Globus pallidus (tissue), 1 donor: ENCODE data around the gene RASGEF1C.

Source experiments
- DNase-seq: peaks from one replicate; pipeline ENCODE4 v3.0.0-alpha.2; 2015; ENCODE audit warnings: low spot score

Gene RASGEF1C

DNA sequence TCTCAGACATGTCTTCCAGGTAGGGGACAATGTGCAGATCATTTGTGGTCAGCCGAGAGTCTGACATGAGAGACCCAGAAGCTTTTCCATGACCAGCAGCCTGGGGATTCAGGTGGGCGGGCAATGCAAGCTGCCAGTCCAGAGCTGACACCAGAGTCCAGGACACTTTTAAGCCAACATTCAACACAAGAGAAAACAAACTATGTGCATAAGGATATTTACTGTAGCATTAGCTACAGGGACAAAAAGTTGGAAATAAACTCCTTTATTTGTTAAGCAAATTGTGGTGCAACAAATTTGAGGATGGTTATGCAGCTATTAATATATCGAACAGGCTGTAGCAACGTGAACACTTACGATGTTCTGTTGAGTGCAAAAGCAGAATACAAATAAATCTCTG, 127.5 kb downstream of the RASGEF1C start:
- DNase-seq: no peak

DNA sequence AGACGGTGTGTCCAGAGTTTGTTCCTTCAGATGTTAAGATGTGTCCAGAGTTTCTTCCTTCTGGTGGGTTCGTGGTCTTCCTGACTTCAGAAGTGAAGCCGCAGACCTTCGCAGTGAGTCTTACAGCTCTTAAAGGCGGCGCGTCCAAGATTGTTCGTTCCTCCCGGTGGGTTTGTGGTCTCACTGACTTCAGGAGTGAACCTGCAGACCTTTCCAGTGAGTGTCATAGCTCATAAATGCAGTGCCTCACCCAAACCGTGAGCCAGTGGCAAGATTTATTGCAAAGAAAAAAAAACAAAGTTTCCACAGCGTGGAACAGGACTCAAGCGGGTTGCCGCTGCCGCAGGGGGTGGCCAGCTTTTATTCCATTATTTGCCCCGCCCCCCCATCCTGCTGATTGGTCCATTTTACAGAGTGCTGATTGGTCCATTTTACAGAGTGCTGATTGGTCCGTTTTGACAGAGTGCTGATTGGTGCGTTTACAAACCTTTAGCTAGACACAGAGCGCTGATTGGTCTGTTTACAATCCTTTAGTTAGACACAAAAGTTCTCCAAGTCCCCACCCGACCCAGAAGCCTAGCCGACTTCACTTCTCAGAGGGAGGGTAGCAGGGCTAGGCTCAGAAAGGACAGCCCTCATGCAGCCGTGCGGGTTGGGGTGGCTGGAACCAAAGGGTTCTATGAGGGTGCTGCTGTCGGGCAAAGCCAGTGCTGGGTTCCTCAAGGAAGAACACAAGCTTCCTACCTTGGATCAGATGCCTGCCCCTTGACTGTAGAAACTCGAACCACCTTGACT, 128.3 kb downstream of the RASGEF1C start:
- DNase-seq: no peak

DNA sequence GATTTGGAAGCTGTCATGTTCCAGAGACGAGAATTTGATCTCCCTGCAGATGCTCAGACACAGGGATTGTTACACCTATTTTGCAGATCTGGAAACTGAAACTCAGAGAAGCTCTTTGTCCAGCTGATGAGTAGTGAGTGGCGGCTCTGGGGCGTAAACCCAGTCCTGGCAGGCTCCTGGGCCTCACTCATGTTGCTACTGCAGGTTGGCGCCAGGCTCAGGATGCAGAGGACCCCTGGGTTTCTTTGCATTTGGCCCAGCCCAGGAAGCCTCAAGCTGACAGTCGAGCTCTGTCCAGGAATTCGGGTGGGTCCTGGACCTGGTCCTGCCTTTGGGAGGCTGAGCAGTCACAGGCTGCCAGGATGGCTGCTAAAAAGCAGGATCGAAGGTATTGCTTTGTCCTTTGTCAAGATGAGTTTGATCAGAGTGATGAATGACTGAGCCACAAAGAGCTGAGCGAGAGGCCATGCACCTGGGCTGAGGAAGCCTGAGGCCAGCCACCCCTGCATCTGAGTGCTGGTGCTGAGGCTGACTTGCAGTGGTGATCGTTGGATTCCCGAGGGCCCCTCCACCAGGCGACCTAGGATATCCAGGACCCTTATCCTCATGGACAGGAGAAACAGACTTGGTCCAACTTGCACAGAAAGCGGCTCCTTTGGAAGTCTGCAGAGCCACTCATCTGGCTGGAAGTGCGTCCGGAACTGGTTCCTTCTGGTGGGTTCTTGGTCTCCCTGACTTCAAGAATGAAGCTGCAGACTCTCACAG, 129.1 kb downstream of the RASGEF1C start:
- no peak for DNase-seq

DNA sequence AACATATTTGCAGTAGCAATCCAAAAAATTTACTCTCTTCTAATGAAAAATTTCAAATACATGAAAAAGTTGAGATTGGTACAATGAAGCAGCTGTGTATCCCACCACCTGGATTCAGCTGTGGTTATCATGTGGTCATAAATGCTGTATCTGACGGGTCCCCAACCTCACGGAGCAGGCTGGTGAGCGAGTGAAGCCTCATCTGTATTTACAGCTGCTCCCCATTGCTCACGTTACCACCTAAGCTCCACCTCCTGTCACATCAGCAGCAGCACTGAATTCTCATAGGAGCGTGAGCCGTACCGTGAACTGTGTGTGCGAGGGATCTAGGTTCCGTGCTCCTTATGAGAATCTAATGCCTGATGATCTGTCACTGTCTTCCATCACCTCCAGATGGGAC, 130.7 kb downstream of the RASGEF1C start:
- no peak for DNase-seq

DNA sequence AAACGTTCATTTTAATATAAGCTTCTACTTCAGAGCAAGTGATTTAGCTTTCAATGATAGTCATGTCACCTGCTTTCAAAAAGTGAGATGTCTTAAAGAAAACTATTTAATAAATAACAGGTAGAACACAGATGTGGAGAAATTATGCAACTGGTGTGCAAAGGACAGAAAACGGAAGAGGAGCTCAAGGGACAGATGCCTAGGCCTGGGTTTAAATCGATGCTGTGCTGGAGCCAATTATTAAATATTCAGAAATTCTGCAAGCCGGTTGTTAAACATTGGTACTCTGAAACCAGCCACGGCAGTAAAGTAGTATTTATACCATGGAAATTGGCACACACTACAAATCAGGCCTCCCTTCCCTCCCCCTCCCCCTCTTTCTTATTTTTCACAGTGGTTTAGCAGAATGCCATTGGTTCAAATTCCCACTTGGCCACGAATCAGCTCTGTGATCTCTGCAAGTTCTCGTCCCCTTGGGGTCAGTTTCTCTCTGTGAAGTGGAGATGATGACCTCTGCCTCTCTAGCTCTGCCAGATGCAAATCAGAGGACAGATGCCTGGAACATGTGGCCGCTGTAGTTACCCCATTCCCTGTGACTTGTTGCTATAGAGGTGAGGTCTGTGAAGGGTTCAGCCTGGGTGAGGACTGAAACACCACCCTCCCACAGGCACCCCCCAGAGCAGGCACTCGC, 131.3 kb downstream of the RASGEF1C start:
- no peak for DNase-seq

DNA sequence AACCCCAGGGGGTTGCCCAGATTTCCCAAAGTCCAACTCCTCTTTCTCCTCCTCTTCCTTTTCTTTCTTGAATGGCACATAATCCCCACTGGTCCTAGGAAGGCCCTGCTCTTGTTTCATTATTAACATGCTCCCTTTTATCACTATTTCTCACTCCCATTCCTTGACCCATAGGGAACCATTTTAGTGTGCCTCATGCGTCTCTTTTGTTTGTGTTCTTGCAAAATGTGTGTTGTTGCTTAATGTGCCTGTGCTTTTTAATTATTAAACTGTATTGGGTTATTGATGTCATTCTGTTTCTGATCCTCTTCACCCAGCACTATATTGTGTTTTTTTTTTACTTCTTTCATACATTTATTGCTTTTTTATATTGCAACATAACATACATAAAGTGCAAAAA, 133.3 kb downstream of the RASGEF1C start:
- DNase-seq: no peak

DNA sequence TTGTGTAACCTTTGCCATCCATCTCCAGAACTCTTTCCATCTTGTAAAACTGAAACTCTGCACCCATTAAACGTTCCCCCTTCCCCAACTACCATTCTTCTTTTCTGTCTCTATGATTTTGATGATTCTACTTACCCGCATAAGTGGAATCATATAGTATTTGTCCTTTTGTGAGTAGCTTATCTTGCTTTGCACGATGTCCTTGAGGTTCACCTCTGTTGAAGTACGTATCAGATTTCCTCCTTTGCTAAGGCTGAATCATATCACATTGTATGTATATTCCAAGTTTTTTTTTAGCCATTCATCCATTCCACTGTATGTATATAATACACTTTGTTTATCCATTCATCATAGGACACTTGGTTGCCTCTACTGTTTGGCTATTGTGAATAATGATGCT, 134.5 kb downstream of the RASGEF1C start:
- no peak for DNase-seq

DNA sequence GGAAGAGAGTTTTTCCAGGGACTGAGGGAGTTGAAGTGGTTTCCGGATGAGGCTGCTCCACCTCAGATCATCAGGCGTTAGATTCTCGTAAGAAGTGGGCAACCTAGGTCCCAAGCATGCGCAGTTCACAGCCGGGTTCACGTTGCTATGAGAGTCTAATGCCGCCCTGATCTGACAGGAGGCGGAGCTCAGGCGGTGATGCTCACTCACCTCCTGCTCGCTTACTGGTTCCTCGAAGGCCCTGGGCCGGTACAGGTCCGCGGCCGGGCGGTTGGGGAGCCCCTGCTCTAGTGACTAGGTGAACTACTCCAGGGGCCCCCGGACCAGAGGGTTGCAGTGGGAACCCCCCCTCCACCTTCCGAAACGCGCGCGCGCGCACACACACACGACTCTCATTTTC, 136.5 kb downstream of the RASGEF1C start:
- DNase-seq: no peak

DNA sequence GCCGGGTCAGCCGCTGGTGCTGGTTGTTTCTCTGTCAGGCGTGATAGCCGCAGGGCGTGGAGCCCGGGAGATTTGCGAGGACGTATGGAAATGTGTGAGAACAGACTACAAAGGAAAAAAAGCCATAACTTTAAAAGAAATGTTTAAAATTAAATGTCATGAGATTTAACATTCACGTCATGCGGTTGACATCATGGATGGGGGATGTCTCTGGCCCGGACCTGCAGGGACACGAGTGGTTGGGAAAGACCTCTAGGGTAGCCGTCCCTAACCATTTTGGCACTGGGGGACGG, 136.8 kb downstream of the RASGEF1C start:
- no peak for DNase-seq

DNA sequence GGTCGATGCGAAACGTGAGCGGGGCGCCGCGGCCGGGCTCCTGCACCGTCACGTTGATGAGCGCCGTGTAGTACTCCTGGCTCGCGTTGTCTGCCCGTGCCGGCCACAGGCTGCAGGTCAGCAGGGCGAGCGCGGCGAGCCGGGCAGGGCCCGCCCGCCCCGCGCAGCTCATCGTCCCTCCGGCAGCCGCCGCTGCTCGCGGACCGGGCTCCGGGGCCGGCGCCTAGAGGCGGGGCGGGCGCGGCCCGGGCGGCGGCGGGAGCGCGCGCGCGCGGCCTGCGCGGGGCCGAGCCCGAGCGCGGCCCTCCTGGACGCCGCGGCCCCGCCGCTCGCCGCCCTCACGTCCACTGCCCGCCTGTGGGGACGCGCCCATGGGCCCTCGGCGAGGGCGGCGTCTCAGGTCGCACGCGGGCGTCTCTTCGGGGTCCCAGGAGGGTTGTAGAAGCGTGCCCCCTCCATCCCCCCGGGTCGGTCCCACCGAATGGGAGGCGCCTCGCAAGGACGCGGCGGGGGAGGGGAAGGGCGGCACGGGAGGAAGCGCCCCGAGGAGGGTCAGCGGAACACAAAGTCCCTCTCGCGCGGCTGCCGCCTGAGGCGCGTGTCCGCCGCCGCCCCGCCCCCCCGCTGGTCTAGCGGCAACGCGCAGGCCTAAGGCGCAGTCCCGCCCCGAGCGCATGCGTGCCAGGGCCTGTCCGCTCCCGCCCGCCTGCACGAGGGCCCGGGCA, 137.3 kb downstream of the RASGEF1C start, which contains the start of gene RNF130:
RNF130 (minus strand) TSS at position 229 of the 725 bp plus-strand sequence; CDS start at position 172, 57 bp downstream.
- DNase-seq: peak; percentile 91

DNA sequence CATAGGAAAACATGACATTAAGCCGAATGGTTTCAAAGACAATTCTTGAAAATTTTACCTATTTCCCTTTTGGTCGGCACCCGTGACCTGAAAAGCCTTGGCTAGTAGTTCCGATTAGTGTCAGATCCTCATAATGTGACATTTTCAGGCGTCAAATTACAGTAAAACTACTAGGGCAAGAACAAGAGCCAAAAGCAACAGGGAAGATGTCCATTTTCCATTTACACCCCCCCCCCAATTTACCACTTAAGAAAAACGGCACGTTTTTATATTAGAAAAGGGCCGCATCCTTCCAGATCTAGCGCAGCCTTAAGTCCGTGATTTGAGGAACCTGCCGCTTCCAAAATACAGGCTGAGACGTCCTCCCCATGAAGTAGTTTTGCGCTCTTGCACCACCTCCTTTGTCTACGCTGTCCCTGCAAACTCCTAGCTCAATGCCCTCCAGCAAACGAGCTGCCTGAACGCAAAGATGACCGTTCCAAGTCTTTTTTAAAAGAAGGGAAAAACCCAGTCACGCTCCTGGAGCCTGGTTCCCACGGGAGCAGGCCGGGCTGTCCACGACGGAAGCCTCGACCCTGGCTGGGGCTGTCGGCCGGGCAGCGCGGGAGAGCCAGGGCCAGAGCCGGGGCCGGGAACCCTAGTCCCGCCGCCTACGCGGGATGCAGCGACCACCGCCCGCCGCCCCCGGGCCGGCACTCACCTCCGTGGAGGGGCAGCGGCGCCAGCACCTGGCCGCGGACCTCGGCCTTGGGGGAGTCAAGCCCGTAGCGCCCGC, 138.1 kb downstream of the RASGEF1C start:
- DNase-seq: peak; percentile 70

DNA sequence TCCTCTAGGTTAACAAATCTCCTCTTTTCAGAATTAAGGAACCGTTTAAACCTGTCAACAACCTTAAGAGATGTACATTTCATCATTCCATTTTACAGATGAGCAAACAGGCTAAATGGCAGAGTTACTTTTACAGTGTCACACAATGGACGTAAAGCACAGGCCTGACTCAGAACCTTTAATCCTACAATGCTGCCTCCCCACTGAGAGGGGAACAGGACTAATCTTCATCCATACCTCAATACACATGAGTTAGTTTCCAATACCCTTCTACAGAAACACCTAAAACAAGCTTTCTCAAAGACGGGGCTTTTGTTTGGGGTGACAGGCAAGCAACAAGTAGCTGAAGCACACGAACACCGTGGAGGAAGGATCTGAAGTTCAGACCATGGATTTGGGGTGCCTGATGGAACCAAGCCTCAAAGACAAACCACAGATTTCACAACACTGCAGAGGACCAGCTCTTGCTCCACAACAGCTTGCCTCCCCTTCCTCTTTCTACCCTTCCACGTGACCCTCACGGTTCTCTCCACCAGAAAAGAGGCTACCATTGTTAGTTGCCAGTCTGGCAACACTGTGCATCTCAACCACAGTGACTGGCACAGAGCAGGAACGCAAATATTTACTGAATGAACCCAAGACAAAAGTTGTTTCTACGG, 139.3 kb downstream of the RASGEF1C start:
- peak; percentile 95 for DNase-seq

DNA sequence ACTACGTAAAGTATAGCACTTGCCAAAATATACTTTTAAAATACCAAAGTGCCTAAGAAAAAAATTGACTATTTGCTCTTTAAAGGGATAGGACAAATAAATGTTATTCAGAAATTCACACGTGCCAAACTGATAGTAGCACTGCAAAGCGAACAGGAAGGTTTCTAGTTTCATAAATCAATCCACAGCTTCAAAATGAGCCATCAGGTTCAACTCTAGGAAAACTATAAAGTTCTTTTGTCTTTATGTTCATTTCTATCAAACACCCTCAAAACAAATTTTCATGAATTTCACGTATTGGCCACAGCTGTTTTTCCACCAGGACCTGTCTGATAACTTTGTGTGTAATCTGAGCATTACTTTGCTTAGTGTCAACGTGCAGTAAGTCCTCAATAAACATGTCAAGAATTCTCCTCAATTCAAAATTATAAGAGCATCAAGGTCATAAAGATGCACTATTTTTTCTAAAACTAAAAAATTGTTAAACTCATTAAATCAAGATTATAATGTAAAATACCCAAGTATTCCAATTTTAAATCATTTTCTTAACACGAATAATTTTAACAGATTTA, 140.4 kb downstream of the RASGEF1C start:
- DNase-seq: peak; percentile 40

DNA sequence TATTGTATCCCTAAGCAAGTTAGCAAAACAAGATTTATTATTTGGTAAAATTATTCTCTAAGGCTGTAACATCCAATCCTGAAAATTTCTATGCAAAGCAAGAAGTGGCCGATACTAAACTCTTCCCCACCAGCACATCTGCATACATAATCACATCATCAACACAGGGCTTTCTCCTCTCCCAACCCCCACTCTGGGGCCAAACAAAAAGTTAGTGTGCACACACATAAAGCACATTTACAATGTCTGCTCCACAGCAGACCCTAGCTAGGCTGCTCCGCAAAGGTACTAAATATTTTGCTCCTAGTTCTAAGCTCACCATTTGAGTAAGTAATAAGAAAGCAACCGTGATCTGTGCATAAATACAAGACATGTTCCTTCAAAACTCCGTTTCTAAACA, 141.0 kb downstream of the RASGEF1C start:
- peak; percentile 91 for DNase-seq

DNA sequence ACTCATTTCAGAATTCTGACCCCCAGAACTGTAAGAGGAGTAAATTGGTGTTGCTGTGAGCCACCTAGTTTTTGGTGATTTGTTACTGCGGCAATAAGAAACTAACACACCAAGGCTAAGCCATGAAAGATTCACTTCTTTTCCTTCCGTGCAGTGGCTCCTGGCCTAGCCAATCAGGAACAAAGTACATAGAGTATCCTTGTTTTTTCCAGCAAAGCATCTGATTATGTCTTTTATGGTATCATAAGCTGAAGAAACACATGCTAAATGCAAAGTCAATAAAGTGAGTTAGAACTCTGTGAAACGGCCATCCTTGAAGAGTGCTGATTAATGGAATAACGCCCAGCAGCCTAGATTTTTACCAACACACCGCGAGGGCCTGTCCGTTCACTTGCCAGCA, 148.8 kb downstream of the RASGEF1C start:
- DNase-seq: no peak

DNA sequence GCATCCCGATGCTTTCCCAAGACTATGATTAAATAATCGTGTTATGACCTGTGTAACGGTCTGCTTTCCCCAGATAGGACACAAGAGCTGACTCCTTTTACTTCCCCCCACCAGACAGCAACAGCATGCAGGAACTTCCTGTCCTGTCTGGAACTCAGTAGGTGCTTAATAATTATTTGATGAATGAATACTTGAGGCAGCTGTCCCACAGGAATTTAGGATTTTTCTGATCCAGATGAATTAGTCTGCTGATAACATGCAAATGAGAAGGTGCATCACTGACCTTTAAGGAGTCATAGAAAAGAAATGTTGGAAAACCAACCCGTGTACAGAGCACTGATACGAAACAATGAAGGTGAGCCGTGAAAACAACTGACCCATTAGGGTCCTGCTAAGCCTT, 149.7 kb downstream of the RASGEF1C start:
- no peak for DNase-seq

DNA sequence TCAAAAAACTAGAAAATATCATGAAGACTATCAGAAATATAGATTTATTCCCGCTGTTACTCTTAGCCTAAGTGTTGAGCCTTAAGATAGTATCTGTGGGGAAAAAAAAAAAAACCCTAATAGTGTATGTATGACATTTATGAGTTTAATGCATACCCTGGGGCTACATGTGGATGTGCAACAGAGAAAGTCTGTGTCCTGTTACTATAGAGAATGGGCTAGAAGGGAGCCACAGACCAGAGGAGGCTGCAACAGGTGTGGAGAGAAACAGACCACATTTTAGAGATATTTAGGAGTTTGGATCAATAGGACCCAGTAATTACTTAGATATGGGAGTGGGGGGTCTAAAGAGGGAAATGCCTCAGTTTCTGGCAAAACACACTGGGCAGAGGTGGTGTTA, 152.9 kb downstream of the RASGEF1C start:
- DNase-seq: no peak

DNA sequence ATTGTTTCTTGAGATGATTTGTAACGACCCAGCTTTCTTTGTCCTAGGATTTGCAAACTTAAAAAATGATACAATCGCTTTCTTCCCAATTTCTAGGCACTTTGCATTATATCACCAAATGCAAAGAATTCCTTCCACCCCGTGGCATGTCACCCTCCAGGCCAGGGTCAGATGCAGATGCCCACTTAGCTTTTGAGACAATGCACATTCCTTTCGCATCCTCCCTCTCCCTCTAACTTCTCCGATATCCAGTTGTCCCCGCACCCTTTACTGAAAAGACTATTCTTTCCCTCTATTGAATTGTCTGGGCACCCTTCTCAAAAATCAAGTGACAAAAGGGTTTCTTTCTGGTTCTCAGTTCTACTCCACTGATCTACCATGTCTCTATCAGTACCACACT, 154.8 kb downstream of the RASGEF1C start:
- DNase-seq: no peak

DNA sequence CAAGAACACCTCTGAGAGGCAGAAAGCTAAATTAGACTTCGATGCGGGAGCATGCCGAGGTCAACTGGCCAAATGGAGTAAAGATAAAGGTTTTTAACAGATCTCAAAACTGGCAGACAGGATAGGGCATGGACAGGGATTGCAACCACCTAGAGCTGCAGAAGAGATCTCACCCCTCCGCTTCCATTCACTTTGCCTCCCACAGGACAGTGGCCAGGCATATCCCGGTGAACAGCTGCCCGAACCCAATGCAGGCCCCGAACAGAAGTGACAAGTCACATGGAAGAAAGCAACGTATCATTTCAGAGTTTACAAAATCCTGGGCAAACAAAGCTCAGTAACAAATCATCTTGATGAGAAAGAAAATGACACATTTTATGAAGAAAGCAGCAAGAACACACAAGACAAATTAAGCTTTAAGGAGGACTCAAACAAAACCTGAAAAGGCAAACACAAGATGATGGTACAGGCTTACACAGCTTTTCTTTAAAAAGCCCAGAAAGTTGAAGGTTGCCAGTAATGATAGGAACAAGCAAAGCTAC, 155.9 kb downstream of the RASGEF1C start:
- no peak for DNase-seq

DNA sequence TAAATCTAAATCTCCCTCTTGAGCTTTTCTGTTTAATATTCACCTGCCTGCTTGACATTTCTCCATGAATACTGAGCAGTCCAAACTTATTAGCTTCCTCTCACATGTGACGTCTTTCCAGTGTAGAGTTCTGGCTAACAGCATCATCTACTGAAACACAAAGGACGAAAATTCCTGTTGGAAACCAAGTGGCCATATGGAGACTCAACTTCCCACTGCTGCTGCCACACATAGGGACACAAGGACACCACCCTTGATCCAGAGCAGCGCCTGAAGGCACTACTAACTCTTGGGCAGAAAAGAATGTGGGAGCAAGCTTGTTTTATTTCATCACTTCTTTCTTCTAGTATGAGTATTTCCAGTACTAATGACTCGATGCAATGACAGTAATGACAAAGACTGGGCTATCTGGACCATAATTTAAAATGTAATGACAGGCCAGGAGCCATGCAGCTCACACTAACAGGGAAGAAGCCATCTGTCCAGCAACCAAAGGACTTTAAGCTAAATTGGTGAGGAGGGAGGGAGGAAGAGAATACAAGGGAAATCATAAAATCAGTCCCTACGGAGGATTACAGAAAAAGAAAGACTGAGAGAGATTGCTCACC, 156.7 kb downstream of the RASGEF1C start:
- DNase-seq: no peak
